GM12891 (cell line): ENCODE measurements around the gene CTNND2.

Experiments
- POLR2A ChIP-seq: IDR thresholded peaks from 2 replicates; pipeline ENCODE4 v1.6.1; 2011; ENCODE audit warnings: low read depth, low read length, control low read depth
- POLR2AphosphoS5 ChIP-seq: IDR thresholded peaks from 2 replicates; pipeline ENCODE4 v1.6.1; 2011; ENCODE audit warnings: low read depth, low read length, control low read depth
- POU2F2 ChIP-seq: IDR thresholded peaks from 2 replicates; pipeline ENCODE4 v1.6.1; 2011; ENCODE audit warnings: low read depth, mild to moderate bottlenecking, control low read depth, low read length, moderate library complexity

DNA sequence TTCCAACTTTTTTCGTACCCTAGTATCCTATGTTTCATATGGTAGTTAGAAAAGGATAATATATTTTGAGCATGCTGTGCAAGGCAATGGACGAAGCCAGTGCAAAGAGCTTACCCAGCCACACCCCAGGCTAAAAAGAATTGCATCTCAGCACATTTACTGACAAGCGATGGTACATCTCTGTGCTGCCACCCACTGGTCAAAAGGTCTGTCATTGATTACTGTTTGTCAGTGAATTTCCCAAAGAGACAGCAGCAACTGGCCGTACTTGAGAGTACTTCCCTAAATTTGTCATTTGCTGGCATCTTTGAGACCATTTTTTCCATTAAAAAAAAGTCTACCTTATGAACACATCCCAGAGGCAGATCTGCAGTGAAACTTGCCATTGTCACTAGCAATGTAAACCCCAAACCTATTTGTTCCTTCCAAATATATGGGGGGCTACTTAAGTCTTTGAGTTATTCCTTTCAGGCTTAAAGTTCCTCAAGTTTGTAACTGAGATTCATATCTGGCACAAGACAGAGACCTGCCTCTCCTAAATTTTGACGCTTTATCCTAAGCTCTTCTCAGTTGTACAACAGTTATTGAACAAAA lies 184.3 kb downstream of the CTNND2 start:
- no peak for TF ChIP-seq POLR2AphosphoS5
- no peak for TF ChIP-seq POU2F2
- no peak for TF ChIP-seq POLR2A
